Duodenal mucosa (tissue), 2 donors: Measurements from ENCODE around the gene PRAMEF2.
"Not testable (repeated sequence)": the region's sequence is repeated elsewhere in the genome, so short reads cannot be mapped to it uniquely, and the experiment has no call there.

ENCODE experiments used
- H3K27ac ChIP-seq: one replicate; pipeline ENCODE4 v1.7.0; 2013; ENCODE audit warnings: low read depth, low read length
- H3K27me3 ChIP-seq, 2 donors: one replicate each; pipeline ENCODE4 v1.7.0; 2013; ENCODE audit warnings: low read length in 2 of 2, control low read depth in 1 of 2; ENCODE audit not compliant: insufficient read depth in 2 of 2, control insufficient read depth in 1 of 2
- H3K36me3 ChIP-seq, 2 donors: one replicate each; pipeline ENCODE4 v1.7.0; 2013; ENCODE audit warnings: low read length in 2 of 2, control low read depth in 1 of 2; ENCODE audit not compliant: insufficient read depth in 2 of 2, control insufficient read depth in 1 of 2
- H3K4me1 ChIP-seq, 2 donors: one replicate each; pipeline ENCODE4 v1.7.0; 2013; ENCODE audit warnings: low read length in 2 of 2, control low read depth in 1 of 2; ENCODE audit not compliant: insufficient read depth in 2 of 2, control insufficient read depth in 1 of 2
- H3K4me3 ChIP-seq, 2 donors: one replicate each; pipeline ENCODE4 v1.7.0; 2013; ENCODE audit warnings: low read length in 2 of 2, low read depth in 1 of 2
- H3K9ac ChIP-seq, 2 donors: one replicate each; pipeline ENCODE4 v1.7.0; 2013; ENCODE audit warnings: low read length in 2 of 2, low read depth in 1 of 2
- H3K9me3 ChIP-seq, 2 donors: one replicate each; pipeline ENCODE4 v1.7.0; 2013; ENCODE audit warnings: low read length in 2 of 2, control low read depth in 1 of 2; ENCODE audit not compliant: control insufficient read depth in 1 of 2

The PRAMEF2 gene

GRCh38 chr1:12878453-12878852, 21.6 kb downstream of the PRAMEF2 start:
- not testable (repeated sequence) for H3K9me3 ChIP-seq, H3K27ac ChIP-seq, H3K36me3 ChIP-seq, H3K4me1 ChIP-seq, H3K4me3 ChIP-seq, H3K9ac ChIP-seq, H3K27me3 ChIP-seq

- not testable (repeated sequence) for H3K27me3 ChIP-seq, H3K36me3 ChIP-seq, H3K9ac ChIP-seq, H3K4me3 ChIP-seq, H3K4me1 ChIP-seq, H3K9me3 ChIP-seq, H3K27ac ChIP-seq
Observed at GRCh38 chr1:12886101-12886500, 29.2 kb downstream of the PRAMEF2 start, which contains the start of gene PRAMEF4. Gene PRAMEF4, minus strand, starts transcription at chr1:12886201. Its CDS starts 2,807 bp downstream, at chr1:12883394.

GRCh38 chr1:12898170-12898569, 41.3 kb downstream of the PRAMEF2 start, which contains the start of gene PRAMEF10:
Gene PRAMEF10, minus strand, starts transcription at chr1:12898270. Its CDS starts 2,423 bp downstream, at chr1:12895847.
- not testable (repeated sequence) for H3K36me3 ChIP-seq, H3K27ac ChIP-seq, H3K4me1 ChIP-seq, H3K4me3 ChIP-seq, H3K9me3 ChIP-seq, H3K9ac ChIP-seq, H3K27me3 ChIP-seq

GRCh38 chr1:12899186-12899585, 42.3 kb downstream of the PRAMEF2 start:
- not testable (repeated sequence) for H3K4me3 ChIP-seq, H3K27ac ChIP-seq, H3K9me3 ChIP-seq, H3K27me3 ChIP-seq, H3K4me1 ChIP-seq, H3K9ac ChIP-seq, H3K36me3 ChIP-seq

GRCh38 chr1:12903793-12904572, 47.1 kb downstream of the PRAMEF2 start:
- H3K36me3 ChIP-seq, H3K27ac ChIP-seq, H3K4me1 ChIP-seq, H3K9me3 ChIP-seq, H3K4me3 ChIP-seq, H3K27me3 ChIP-seq, H3K9ac ChIP-seq: not testable (repeated sequence)
